GM23338 (cell line): ENCODE measurements around the gene PRDM7. TPM values are rescaled to one million over a fixed set of nuclear protein-coding genes. Genes with fewer than 3 reads are reported as not detected.

Experiments
- ATAC-seq: fragments of 200-7000 bp; cut with Tn5 transposase; 3 replicates; pipeline ENCODE4 v1.9.1; 2020
- DNase-seq: peaks from one replicate; pipeline ENCODE4 v3.0.0-alpha.2; 2015; ENCODE audit warnings: low spot score
- H2AFZ ChIP-seq: fragments of 200-600 bp; sonication (generic); 2 replicates; pipeline ENCODE4 v1.8.0; 2016; ENCODE audit warnings: antibody characterized with exemption, mild to moderate bottlenecking, moderate library complexity
- H3F3A ChIP-seq: fragments of 200-600 bp; sonication (generic); replicated peaks from 2 replicates; pipeline ENCODE4 v1.8.0; 2017; ENCODE audit warnings: antibody characterized with exemption, mixed run types, low read depth
- H3K27ac ChIP-seq: fragments of 200-600 bp; sonication (generic); 2 replicates; pipeline ENCODE4 v1.6.1; 2016; ENCODE audit warnings: low read depth
- H3K27me3 ChIP-seq: fragments of 200-600 bp; sonication (generic); 2 replicates; pipeline ENCODE4 v1.8.0; 2016; ENCODE audit warnings: mild to moderate bottlenecking, mixed run types, moderate library complexity; ENCODE audit not compliant: insufficient read depth
- H3K36me3 ChIP-seq: fragments of 200-600 bp; sonication (generic); 2 replicates; pipeline ENCODE4 v1.8.0; 2016; ENCODE audit warnings: mild to moderate bottlenecking; ENCODE audit not compliant: insufficient read depth
- H3K4me1 ChIP-seq: fragments of 200-600 bp; sonication (generic); 2 replicates; pipeline ENCODE4 v1.8.0; 2016; ENCODE audit warnings: mild to moderate bottlenecking, moderate library complexity; ENCODE audit not compliant: insufficient read depth
- H3K4me2 ChIP-seq: fragments of 200-600 bp; sonication (generic); 2 replicates; pipeline ENCODE4 v1.7.1; 2017; ENCODE audit warnings: mixed run types
- H3K4me3 ChIP-seq: fragments of 200-600 bp; sonication (generic); 2 replicates; pipeline ENCODE4 v1.6.1; 2016; ENCODE audit warnings: mixed run types
- H3K79me2 ChIP-seq: fragments of 200-600 bp; sonication (generic); replicated peaks from 2 replicates; pipeline ENCODE4 v1.8.0; 2017; ENCODE audit warnings: mild to moderate bottlenecking; ENCODE audit not compliant: insufficient read depth
- H3K9me2 ChIP-seq: fragments of 200-600 bp; sonication (generic); 2 replicates; pipeline ENCODE4 v1.8.0; 2017; ENCODE audit not compliant: insufficient read depth
- H4K20me1 ChIP-seq: fragments of 200-600 bp; sonication (generic); replicated peaks from 2 replicates; pipeline ENCODE4 v1.8.0; 2017; ENCODE audit warnings: mild to moderate bottlenecking; ENCODE audit not compliant: insufficient read depth
- H3K27ac Mint-ChIP-seq: 2 replicates; pipeline ENCODE4 v1.8.0; 2020; ENCODE audit warnings: inconsistent platforms, mild to moderate bottlenecking, moderate library complexity, mixed read lengths
- H3K27me3 Mint-ChIP-seq: 3 replicates; pipeline ENCODE4 v1.8.0; 2022; ENCODE audit warnings: low read depth, mild to moderate bottlenecking, moderate library complexity, mixed read lengths, inconsistent platforms; ENCODE audit not compliant: insufficient read depth, poor library complexity
- H3K36me3 Mint-ChIP-seq: 3 replicates; pipeline ENCODE4 v1.8.0; 2021; ENCODE audit warnings: low read depth, mild to moderate bottlenecking, inconsistent platforms, moderate library complexity, mixed read lengths
- H3K4me1 Mint-ChIP-seq: 3 replicates; pipeline ENCODE4 v1.8.0; 2020; ENCODE audit warnings: mild to moderate bottlenecking, inconsistent platforms, mixed read lengths
- H3K4me3 Mint-ChIP-seq: 3 replicates; pipeline ENCODE4 v1.8.0; 2021; ENCODE audit warnings: moderate library complexity, mild to moderate bottlenecking, inconsistent platforms, mixed read lengths
- H3K9me3 Mint-ChIP-seq: 3 replicates; pipeline ENCODE4 v1.8.0; 2020; ENCODE audit warnings: moderate library complexity, mild to moderate bottlenecking, inconsistent platforms, mixed read lengths
- CREB1 ChIP-seq: fragments of 250-450 bp; sonication (Bioruptor Pico); IDR thresholded peaks from 2 replicates; pipeline ENCODE4 v1.5.0; 2020; ENCODE audit warnings: low read depth, mild to moderate bottlenecking, moderate library complexity
- CTCF ChIP-seq, 2 experiments: fragments of 200-600 bp in 1 of 2; sonication (generic) in 1 of 2; conservative IDR thresholded peaks; 2 replicates each; pipeline versions ENCODE4 v1.5.1 to v1.6.1; 2016 to 2017; ENCODE audit warnings: antibody characterized with exemption in 2 of 2, low read depth in 2 of 2, mild to moderate bottlenecking in 2 of 2, moderate library complexity in 1 of 2
- ETS1 ChIP-seq: IDR thresholded peaks from 2 replicates; pipeline ENCODE4 v1.6.1; 2016; ENCODE audit warnings: antibody characterized with exemption
- EZH2 ChIP-seq: fragments of 200-600 bp; sonication (generic); IDR thresholded peaks from one replicate; pipeline ENCODE4 v1.8.0; 2017; ENCODE audit warnings: antibody characterized with exemption, mild to moderate bottlenecking, low read depth; ENCODE audit not compliant: unreplicated experiment
- EZH2phosphoT487 ChIP-seq: fragments of 200-600 bp; sonication (generic); IDR thresholded peaks from one replicate; pipeline ENCODE4 v1.8.1; 2018; ENCODE audit warnings: antibody characterized with exemption; ENCODE audit not compliant: unreplicated experiment
- JUNB ChIP-seq: IDR thresholded peaks from one replicate; pipeline ENCODE4 v1.6.1; 2016; ENCODE audit warnings: antibody characterized with exemption; ENCODE audit not compliant: unreplicated experiment
- POLR2AphosphoS5 ChIP-seq: IDR thresholded peaks from 2 replicates; pipeline ENCODE4 v1.6.1; 2016; ENCODE audit warnings: antibody characterized with exemption, low read depth
- polyA plus RNA-seq: library from polyadenylated mRNA; unstranded; fragments of >200 nt; fragmentation: Nextera tagmentation; extraction: Ambion mirVana; gene quantifications from 2 replicates; pipeline ENCODE4 v1.2.1, GENCODE V29; 2016
- total RNA-seq: library from RNA; depleted of rRNA; stranded (reverse); fragments of >200 nt; shearing (Covaris generic); gene quantifications from 2 replicates; pipeline ENCODE4 v1.2.3, GENCODE V29; 2014
- TF ChIP-seq, protein P1 (sequence below): fragments of 250-450 bp; sonication (Bioruptor Pico); IDR thresholded peaks from 2 replicates; pipeline ENCODE4 v1.5.0; 2020; ENCODE audit warnings: mild to moderate bottlenecking, moderate library complexity

PRDM7 gene
- total and polyA plus RNA-seq, 2 experiments from 2014 or later: 0.08 TPM; not detected in 1

DNA sequence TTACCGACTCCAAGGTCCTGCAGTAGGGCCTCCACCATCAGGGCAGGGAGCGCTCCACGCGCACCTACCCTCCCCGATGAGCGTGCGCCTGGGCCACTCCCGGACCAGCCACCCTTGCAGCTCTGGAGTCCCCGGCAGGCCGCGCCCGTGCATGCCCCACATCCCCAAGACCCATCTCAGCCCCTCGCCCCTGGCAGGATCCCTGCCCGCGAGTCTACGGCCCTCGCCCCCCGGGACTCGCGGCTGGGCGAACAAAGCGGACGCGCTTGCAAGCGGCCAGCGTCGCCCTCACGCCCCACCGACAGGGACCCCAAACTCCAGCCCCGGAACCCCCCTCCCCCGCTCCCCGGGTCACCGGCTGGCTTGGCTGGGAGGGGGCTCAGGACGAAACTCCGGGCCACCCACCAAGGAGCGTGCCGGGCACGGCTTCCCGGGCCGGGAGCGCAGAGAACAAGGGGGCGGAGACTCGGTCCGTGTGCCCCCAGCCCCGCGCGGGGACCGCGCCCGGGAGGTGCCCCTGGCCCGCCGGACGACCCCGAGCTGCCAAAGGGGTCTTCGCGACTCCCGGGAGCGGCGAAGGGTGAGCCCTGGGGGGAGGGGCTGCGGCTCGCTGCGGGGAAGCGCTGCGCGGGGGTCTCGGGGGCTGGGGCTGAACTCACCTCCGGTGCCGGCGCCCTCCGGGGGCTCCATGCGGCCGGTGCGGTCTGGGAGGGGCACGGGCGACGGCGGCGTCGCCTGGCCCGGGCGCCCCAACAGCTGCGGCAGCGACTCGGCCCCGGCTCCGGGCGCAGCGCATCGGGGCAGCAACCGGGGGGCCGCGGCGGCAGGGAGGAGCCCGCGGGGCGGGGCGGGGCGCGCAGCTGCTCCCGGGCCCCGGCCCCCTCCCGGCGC lies 58.2 kb downstream of the PRDM7 start, which contains the start of gene DBNDD1:
DBNDD1 (minus strand) TSS at position 805 of the 891 bp plus-strand sequence; CDS start at position 690, 115 bp downstream.
- H3K4me3 Mint-ChIP-seq: peak within 1 kb of the TSS; percentile 85
- H3K36me3 ChIP-seq: no peaks in the 10 kb centered on the region
- peaks cover 3% of the 10 kb centered on the region; the same call in 1 of the 3 replicates for H3K9me3 Mint-ChIP-seq
- TF ChIP-seq EZH2: no peak
- ATAC-seq (peak; percentile 32), DNase-seq (peak; percentile 54)
- H3K4me3 ChIP-seq: peak within 1 kb of the TSS; percentile 89
- peaks cover 20% of the 10 kb centered on the region for H3K27me3 Mint-ChIP-seq
- peaks cover 41% of the 10 kb centered on the region for H3F3A ChIP-seq
- peak within 1 kb of the TSS; percentile 89 for H3K4me2 ChIP-seq
- peaks cover 25% of the 10 kb centered on the region for H3K79me2 ChIP-seq
- H3K27me3 ChIP-seq: no peaks in the 10 kb centered on the region
- H3K27ac Mint-ChIP-seq: peak within 1 kb of the TSS; percentile 97
- peak within 1 kb of the TSS; percentile 93 for H3K27ac ChIP-seq
- peaks cover 31% of the 10 kb centered on the region for H3K4me1 ChIP-seq
- H4K20me1 ChIP-seq: peaks cover 12% of the 10 kb centered on the region
- H3K4me1 Mint-ChIP-seq: peaks cover 26% of the 10 kb centered on the region
- peak within 1 kb of the TSS; percentile 94 for H2AFZ ChIP-seq
- H3K9me2 ChIP-seq: no peaks in the 10 kb centered on the region
- H3K36me3 Mint-ChIP-seq: peaks cover 15% of the 10 kb centered on the region

DNA sequence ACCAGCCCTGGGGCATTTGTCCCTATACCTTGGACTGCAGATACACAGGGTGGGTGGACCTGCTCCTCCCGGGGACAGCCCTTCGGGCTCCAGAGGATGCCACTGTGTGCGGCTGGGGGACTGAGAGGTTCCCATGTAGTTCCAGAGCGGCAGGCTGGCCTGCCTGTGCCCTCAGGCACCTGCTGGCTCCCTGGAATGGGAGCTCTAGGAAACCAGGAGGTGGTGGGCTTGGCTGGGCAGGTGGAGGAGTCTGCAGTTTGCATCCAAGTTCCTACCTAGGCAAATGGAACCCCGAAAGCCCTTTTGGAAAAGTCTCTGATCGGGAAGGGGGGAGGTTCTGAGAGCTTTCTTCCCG lies 58.9 kb downstream of the PRDM7 start:
- peaks cover 3% of the 10 kb centered on the region; the same call in 1 of the 3 replicates for H3K9me3 Mint-ChIP-seq
- Histone ChIP-seq H3K79me2 (peaks cover 25% of the 10 kb centered on the region), H3K4me2 (peak overlapping the region; percentile 89), H2AFZ (0 out of 2 replicates have a peak overlapping the region, but pooled peaks have one; percentile 56), H3K27ac (no peak overlapping the region), H3K27me3 (no peaks in the 10 kb centered on the region), H3K9me2 (no peaks in the 10 kb centered on the region), H3F3A (peaks cover 41% of the 10 kb centered on the region), H3K36me3 (no peaks in the 10 kb centered on the region), H3K4me3 (peak overlapping the region; percentile 89), H4K20me1 (peaks cover 12% of the 10 kb centered on the region), H3K4me1 (peaks cover 31% of the 10 kb centered on the region)
- peak; percentile 51 for DNase-seq
- peak; percentile 7 for ATAC-seq
- peaks cover 17% of the 10 kb centered on the region for H3K36me3 Mint-ChIP-seq
- H3K4me3 Mint-ChIP-seq: peak overlapping the region; percentile 85
- no peak overlapping the region for H3K27ac Mint-ChIP-seq
- H3K4me1 Mint-ChIP-seq: peaks cover 26% of the 10 kb centered on the region
- peaks cover 20% of the 10 kb centered on the region for H3K27me3 Mint-ChIP-seq
- TF ChIP-seq JUNB: no peak
- TF ChIP-seq ETS1: no peak
- TF ChIP-seq EZH2: no peak
- no peak for TF ChIP-seq CTCF (conservative IDR thresholded peaks at IDR 0.05; ENCODE audit: low read depth in 2 of 2)
- no peak for TF ChIP-seq POLR2AphosphoS5
- TF ChIP-seq, protein P1, sequence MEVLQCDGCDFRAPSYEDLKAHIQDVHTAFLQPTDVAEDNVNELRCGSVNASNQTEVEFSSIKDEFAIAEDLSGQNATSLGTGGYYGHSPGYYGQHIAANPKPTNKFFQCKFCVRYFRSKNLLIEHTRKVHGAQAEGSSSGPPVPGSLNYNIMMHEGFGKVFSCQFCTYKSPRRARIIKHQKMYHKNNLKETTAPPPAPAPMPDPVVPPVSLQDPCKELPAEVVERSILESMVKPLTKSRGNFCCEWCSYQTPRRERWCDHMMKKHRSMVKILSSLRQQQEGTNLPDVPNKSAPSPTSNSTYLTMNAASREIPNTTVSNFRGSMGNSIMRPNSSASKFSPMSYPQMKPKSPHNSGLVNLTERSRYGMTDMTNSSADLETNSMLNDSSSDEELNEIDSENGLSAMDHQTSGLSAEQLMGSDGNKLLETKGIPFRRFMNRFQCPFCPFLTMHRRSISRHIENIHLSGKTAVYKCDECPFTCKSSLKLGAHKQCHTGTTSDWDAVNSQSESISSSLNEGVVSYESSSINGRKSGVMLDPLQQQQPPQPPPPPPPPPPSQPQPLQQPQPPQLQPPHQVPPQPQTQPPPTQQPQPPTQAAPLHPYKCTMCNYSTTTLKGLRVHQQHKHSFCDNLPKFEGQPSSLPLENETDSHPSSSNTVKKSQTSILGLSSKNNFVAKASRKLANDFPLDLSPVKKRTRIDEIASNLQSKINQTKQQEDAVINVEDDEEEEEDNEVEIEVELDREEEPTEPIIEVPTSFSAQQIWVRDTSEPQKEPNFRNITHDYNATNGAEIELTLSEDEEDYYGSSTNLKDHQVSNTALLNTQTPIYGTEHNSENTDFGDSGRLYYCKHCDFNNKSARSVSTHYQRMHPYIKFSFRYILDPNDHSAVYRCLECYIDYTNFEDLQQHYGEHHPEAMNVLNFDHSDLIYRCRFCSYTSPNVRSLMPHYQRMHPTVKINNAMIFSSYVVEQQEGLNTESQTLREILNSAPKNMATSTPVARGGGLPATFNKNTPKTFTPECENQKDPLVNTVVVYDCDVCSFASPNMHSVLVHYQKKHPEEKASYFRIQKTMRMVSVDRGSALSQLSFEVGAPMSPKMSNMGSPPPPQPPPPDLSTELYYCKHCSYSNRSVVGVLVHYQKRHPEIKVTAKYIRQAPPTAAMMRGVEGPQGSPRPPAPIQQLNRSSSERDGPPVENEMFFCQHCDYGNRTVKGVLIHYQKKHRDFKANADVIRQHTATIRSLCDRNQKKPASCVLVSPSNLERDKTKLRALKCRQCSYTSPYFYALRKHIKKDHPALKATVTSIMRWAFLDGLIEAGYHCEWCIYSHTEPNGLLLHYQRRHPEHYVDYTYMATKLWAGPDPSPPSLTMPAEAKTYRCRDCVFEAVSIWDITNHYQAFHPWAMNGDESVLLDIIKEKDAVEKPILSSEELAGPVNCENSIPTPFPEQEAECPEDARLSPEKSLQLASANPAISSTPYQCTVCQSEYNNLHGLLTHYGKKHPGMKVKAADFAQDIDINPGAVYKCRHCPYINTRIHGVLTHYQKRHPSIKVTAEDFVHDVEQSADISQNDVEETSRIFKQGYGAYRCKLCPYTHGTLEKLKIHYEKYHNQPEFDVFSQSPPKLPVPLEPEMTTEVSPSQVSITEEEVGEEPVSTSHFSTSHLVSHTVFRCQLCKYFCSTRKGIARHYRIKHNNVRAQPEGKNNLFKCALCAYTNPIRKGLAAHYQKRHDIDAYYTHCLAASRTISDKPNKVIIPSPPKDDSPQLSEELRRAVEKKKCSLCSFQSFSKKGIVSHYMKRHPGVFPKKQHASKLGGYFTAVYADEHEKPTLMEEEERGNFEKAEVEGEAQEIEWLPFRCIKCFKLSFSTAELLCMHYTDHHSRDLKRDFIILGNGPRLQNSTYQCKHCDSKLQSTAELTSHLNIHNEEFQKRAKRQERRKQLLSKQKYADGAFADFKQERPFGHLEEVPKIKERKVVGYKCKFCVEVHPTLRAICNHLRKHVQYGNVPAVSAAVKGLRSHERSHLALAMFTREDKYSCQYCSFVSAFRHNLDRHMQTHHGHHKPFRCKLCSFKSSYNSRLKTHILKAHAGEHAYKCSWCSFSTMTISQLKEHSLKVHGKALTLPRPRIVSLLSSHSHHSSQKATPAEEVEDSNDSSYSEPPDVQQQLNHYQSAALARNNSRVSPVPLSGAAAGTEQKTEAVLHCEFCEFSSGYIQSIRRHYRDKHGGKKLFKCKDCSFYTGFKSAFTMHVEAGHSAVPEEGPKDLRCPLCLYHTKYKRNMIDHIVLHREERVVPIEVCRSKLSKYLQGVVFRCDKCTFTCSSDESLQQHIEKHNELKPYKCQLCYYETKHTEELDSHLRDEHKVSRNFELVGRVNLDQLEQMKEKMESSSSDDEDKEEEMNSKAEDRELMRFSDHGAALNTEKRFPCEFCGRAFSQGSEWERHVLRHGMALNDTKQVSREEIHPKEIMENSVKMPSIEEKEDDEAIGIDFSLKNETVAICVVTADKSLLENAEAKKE (CRISPR knock-in tag): no peak
- no peak for TF ChIP-seq CREB1 (CRISPR knock-in tag)
- no peak for TF ChIP-seq EZH2phosphoT487
